Inferior parietal cortex (tissue), 1 donor: ENCODE results near the gene ACOXL.

Experiments
- DNase-seq: peaks from one replicate; pipeline ENCODE4 v3.0.0-alpha.2; 2016; ENCODE audit errors: extremely low spot score

The ACOXL gene

GRCh38 chr2:110828330-110828729, 96.0 kb downstream of the ACOXL start:
- no peak for DNase-seq

- DNase-seq = no peak
Observed at GRCh38 chr2:110829413-110830146, 97.2 kb downstream of the ACOXL start.

GRCh38 chr2:110832740-110833139, 100.4 kb downstream of the ACOXL start:
- no peak for DNase-seq

- no peak for DNase-seq
Observed at GRCh38 chr2:110834134-110834827, 101.9 kb downstream of the ACOXL start.

GRCh38 chr2:110836671-110837070, 104.3 kb downstream of the ACOXL start:
- DNase-seq = no peak

- DNase-seq = no peak
Observed at GRCh38 chr2:110837446-110838409, 105.4 kb downstream of the ACOXL start.

GRCh38 chr2:110838657-110839384, 106.4 kb downstream of the ACOXL start:
- DNase-seq = no peak

GRCh38 chr2:110840508-110840907, 108.1 kb downstream of the ACOXL start:
- no peak for DNase-seq

GRCh38 chr2:110842048-110842447, 109.7 kb downstream of the ACOXL start:
- no peak for DNase-seq

- DNase-seq = no peak
Observed at GRCh38 chr2:110843496-110843895, 111.1 kb downstream of the ACOXL start.

GRCh38 chr2:110843959-110844510, 111.7 kb downstream of the ACOXL start:
- no peak for DNase-seq

GRCh38 chr2:110847651-110848050, 115.3 kb downstream of the ACOXL start:
- no peak for DNase-seq

GRCh38 chr2:110848071-110848470, 115.7 kb downstream of the ACOXL start:
- DNase-seq = no peak

- DNase-seq = no peak
Observed at GRCh38 chr2:110848519-110849030, 116.2 kb downstream of the ACOXL start.

GRCh38 chr2:110851531-110851930, 119.2 kb downstream of the ACOXL start:
- DNase-seq = no peak

- no peak for DNase-seq
Observed at GRCh38 chr2:110852051-110852450, 119.7 kb downstream of the ACOXL start.

- DNase-seq = no peak
Observed at GRCh38 chr2:110852541-110853263, 120.3 kb downstream of the ACOXL start.

GRCh38 chr2:110853516-110853915, 121.1 kb downstream of the ACOXL start:
- DNase-seq = peak; percentile 38

- DNase-seq = no peak
Observed at GRCh38 chr2:110853948-110854347, 121.6 kb downstream of the ACOXL start.

- no peak for DNase-seq
Observed at GRCh38 chr2:110854355-110855081, 122.1 kb downstream of the ACOXL start.
